NCI-H146 treated with DMSO at 0.1 percent for 48 hours (cell line): ENCODE data around the gene ALB.
A peak's percentile ranks its signal among the peaks of the same experiment; 100 is the strongest.

Experiments used
- DNase-seq: peaks from one replicate; lab custom pipeline; 2025; ENCODE audit not compliant: unreplicated experiment; lab: John Stamatoyannopoulos, UW

The ALB gene

GRCh38 chr4:73450398-73451004 is 46.4 kb downstream of the ALB start:
- peak; percentile 93 for DNase-seq

- peak; percentile 98 for DNase-seq
Measured at GRCh38 chr4:73451404-73451803, 47.3 kb downstream of the ALB start.

- peak; percentile 37 for DNase-seq
Measured at GRCh38 chr4:73451981-73452747, 48.1 kb downstream of the ALB start.

- DNase-seq: no peak
Measured at GRCh38 chr4:73452953-73453700, 49.0 kb downstream of the ALB start.

- no peak for DNase-seq
Measured at GRCh38 chr4:73453701-73454005, 49.6 kb downstream of the ALB start.

- no peak for DNase-seq
Measured at GRCh38 chr4:73454920-73455319, 50.8 kb downstream of the ALB start.

- no peak for DNase-seq
Measured at GRCh38 chr4:73456177-73457022, 52.3 kb downstream of the ALB start.

GRCh38 chr4:73458184-73459047 is 54.3 kb downstream of the ALB start:
- DNase-seq: no peak

- no peak for DNase-seq
Measured at GRCh38 chr4:73459048-73459421, 54.9 kb downstream of the ALB start.

GRCh38 chr4:73460913-73461522 is 56.9 kb downstream of the ALB start:
- DNase-seq: no peak

- no peak for DNase-seq
Measured at GRCh38 chr4:73468170-73468569, 64.1 kb downstream of the ALB start.

- no peak for DNase-seq
Measured at GRCh38 chr4:73470728-73471127, 66.6 kb downstream of the ALB start.
